ENCODE data around the gene EFCAB6.

The EFCAB6 gene

DNA sequence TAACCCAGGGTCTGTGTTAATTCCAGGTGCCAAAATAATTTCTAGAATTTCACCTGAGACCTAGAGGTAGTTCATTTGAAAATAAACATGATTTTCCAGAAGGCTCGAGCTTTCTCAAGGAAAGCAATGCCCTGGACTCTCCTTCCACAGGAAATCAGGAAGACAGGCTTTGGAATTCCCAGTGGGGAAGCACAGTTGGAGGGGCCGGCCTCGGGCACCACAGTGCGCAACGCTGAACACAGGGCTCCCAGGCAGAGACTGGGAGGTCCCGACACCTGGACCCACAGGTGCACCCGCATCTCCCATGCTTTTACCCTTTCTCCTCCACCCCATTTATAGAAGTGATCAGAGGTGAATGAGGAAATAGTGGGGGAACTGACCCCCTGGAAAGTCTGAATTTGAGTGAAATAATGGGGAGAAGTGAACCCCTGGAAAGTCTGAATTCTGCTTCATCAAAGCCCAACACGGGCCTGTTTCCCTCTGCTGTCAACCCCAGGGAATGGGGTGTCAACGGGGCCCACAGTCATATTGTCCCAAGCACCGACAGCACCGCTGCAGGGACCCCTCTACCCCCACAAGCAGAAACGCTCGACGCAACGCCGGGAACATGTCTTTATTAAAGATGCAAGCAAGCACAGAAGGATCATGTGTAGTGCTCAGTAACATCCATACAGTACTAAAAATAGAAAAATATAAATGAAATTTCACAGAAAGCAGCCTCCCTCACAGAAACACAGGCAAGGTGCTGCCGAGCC, 12.0 kb upstream of the EFCAB6 start:
- no peak overlapping the region for H3K27ac ChIP-seq
- no peak for DNase-seq (ENCODE audit: low spot score)
- ChIA-PET CTCF (no interaction called here), POLR2A (ENCODE audit: low non-redundant PET) (no interaction called here)
- TF ChIP-seq, protein P1, sequence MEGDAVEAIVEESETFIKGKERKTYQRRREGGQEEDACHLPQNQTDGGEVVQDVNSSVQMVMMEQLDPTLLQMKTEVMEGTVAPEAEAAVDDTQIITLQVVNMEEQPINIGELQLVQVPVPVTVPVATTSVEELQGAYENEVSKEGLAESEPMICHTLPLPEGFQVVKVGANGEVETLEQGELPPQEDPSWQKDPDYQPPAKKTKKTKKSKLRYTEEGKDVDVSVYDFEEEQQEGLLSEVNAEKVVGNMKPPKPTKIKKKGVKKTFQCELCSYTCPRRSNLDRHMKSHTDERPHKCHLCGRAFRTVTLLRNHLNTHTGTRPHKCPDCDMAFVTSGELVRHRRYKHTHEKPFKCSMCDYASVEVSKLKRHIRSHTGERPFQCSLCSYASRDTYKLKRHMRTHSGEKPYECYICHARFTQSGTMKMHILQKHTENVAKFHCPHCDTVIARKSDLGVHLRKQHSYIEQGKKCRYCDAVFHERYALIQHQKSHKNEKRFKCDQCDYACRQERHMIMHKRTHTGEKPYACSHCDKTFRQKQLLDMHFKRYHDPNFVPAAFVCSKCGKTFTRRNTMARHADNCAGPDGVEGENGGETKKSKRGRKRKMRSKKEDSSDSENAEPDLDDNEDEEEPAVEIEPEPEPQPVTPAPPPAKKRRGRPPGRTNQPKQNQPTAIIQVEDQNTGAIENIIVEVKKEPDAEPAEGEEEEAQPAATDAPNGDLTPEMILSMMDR (conservative IDR thresholded peaks at IDR 0.05; ENCODE audit: low read depth) = no peak

DNA sequence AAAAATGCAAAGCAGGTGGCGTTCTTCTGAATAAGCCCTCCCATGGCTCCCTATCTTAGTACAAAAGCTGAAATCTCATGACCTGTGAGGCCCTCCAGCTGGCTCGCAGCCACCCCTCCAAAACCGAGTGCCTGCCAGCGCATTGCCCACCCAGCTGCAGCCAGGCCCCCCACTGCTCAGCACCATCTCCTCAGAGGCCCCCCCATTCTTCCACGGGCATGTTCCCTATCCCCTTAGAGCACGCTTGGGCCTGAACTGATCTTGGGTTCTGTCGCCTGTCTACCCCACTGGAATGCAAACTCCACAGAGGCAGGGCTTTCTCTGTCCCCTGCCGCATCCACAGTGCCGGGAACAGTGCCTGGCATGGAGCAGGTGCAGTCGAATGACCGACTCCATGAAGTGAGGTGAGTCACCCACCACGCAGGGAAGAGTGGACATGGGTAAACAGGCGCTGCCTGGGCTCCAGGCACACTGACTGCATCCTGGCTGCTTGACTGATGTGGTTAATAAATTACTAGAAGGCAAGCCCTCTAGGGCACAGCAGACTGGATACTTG, 11.3 kb upstream of the EFCAB6 start:
- no peak for DNase-seq (ENCODE audit: low spot score)
- H3K27ac ChIP-seq = no peak overlapping the region

DNA sequence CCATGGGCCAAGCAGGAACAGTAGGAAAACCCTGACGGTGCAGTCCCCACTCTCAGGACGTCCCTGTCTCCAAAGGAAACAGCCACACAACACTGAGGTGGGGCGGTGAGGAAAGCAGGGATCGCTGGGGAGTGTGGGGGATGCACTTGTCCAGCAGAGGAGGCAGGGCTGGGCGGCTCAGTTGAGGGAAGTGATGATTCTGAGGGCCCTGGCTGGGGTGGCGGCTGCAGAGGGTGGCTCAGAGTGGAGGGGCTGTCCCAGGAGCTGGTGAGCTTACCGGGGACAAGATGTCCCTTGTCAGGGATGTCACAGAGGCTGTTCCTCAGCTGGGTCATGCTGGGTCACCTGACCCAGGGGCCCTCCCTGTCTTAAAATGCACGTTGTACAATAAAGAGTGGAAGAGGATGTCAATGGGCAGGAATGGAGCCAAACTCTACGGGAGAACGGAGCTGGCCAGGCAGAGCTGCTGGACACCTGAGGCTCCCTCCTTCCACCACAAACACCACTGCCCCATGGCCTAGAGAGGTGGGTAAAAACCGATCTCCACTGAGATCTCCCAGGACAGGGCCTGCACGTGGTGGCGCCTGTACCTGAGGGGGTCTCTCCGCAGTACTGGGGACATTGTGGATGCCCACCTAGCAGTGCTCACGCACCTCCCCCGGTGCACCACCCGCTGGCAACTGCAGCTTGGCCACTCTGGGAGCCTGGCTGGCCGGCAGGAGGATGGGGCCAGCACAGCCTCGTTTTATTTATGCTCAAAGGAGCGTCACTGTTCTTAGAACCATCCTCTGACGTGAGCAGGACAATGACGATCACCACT, 9.7 kb upstream of the EFCAB6 start:
- no peak for DNase-seq (ENCODE audit: low spot score)
- TF ChIP-seq, protein P1 (conservative IDR thresholded peaks at IDR 0.05; ENCODE audit: low read depth) = no peak
- ChIA-PET POLR2A (ENCODE audit: low non-redundant PET) (no interaction called here), CTCF (no interaction called here)
- H3K27ac ChIP-seq = no peak overlapping the region

More for the DNA sequence above, 11.3 kb upstream of the EFCAB6 start:
- ChIA-PET POLR2A (ENCODE audit: low non-redundant PET) (no interaction called here), CTCF (no interaction called here)
- TF ChIP-seq, protein P1 (conservative IDR thresholded peaks at IDR 0.05; ENCODE audit: low read depth) = no peak

DNA sequence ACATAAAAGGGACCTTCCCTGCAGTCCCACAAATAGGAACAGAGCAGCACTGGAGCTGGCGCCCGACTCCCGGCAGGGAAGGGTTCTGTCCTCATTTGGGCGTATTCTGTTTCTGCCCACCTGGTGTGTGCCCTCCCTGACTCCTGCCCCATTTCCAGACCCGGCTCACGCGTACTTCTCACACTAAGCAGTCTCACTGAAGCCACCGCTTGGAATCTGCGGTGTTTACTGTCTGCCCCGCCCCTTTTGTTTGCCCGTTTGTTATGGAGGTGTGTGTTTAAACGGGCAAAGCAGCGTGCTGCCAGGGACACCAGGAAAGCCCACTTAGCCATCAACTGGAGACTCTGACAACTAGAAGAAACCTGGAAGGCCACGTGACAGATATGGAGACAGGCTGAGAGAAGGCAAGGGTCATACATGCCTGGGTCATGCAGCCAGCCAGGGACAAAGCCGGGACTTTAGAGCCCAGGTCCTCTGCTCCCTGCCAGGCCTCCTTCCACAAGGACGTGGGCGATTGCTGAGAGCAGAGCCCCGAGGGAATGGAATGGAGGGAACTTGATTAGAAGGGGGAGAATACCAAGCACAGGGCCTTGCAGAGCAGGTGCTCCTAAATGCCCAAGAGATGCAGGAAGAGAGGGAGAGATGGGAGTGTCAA, 8.7 kb upstream of the EFCAB6 start:
- CTCF ChIA-PET = no interaction called here
- DNase-seq (ENCODE audit: low spot score) = no peak
- no peak overlapping the region for H3K27ac ChIP-seq
- TF ChIP-seq, protein P1 (conservative IDR thresholded peaks at IDR 0.05; ENCODE audit: low read depth) = no peak
- POLR2A ChIA-PET (ENCODE audit: low non-redundant PET) = no interaction called here

DNA sequence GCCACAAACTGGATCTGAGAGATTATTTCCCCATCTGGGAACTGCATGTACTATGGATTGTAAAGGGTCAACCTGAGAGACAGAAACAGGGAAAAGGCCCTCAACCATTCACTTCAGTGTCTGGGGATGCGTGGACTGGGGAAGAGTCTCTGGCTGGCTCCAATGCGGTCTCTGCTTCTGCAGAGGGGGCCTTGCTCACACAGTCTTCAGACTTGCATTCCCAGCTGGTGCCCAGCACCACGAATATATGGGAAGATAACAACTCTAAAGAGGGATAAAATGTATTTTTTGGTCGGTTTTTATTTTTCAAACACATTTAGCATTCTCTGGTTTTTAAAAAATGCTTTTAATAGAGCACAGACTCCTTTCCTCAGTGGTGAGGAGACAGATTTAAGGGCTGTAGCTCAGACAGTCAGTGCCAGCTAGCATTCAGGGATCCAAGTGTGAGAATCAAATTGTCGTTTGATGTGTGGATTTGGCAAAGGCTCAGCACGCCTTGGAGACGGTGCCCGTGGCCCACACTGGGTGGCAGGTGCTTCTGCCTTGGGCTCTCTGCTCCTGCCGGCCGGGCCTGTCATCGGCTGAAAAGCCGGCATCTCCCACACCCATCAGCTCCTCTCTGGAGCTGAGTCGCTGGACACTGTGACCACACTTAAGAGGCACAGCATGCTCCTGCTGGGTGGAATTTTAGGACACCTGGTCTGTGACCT, 8.0 kb upstream of the EFCAB6 start:
- POLR2A ChIA-PET (ENCODE audit: low non-redundant PET) = no interaction called here
- TF ChIP-seq, protein P1 (conservative IDR thresholded peaks at IDR 0.05; ENCODE audit: low read depth) = no peak
- CTCF ChIA-PET = interaction anchor here (0.7 kb wide), 1 partner anchor 14 kb away, joined by 3 read pairs; no protein-coding TSS in a partner anchor
- no peak overlapping the region for H3K27ac ChIP-seq
- no peak for DNase-seq (ENCODE audit: low spot score)

Measured in RWPE1 (cell line).